ENCODE measurements around the gene CDH18.

Gene CDH18

DNA sequence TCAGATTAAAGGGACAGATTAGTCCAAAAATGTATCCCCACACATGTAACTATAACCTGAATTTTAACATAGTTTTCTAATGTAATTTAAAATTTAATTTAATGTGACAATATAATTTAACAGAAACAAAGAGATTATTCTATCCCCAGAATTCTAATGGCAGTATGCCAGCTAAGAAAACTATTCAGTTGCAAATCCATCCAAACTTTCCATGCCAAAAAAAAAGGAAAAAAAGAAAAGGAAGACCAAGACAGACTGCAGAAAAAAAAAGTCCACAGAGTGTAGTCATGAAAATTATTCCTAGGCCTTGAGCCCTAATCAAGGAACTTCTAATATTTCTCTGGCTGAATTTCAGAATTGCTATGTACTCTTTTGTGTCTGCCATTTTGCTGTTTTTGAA, 217.6 kb downstream of the CDH18 start:
- TF ChIP-seq POLR2AphosphoS5 (IDR thresholded peaks at IDR 0.05; ENCODE audit: low read depth, low read length), result no peak
- TF ChIP-seq, protein P1, sequence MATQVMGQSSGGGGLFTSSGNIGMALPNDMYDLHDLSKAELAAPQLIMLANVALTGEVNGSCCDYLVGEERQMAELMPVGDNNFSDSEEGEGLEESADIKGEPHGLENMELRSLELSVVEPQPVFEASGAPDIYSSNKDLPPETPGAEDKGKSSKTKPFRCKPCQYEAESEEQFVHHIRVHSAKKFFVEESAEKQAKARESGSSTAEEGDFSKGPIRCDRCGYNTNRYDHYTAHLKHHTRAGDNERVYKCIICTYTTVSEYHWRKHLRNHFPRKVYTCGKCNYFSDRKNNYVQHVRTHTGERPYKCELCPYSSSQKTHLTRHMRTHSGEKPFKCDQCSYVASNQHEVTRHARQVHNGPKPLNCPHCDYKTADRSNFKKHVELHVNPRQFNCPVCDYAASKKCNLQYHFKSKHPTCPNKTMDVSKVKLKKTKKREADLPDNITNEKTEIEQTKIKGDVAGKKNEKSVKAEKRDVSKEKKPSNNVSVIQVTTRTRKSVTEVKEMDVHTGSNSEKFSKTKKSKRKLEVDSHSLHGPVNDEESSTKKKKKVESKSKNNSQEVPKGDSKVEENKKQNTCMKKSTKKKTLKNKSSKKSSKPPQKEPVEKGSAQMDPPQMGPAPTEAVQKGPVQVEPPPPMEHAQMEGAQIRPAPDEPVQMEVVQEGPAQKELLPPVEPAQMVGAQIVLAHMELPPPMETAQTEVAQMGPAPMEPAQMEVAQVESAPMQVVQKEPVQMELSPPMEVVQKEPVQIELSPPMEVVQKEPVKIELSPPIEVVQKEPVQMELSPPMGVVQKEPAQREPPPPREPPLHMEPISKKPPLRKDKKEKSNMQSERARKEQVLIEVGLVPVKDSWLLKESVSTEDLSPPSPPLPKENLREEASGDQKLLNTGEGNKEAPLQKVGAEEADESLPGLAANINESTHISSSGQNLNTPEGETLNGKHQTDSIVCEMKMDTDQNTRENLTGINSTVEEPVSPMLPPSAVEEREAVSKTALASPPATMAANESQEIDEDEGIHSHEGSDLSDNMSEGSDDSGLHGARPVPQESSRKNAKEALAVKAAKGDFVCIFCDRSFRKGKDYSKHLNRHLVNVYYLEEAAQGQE (IDR thresholded peaks at IDR 0.05; ENCODE audit: insufficient read depth in 1 of 2, low read depth in 2 of 2, low read length in 2 of 2), result no peak
- TF ChIP-seq FOXP2 (optimal IDR thresholded peaks at IDR 0.05; ENCODE audit: borderline replicate concordance, extremely low read depth, extremely low read length, insufficient read depth), result no peak
- no peak for TF ChIP-seq SIN3A (IDR thresholded peaks at IDR 0.05; ENCODE audit: borderline replicate concordance, insufficient read depth, low read length)
- no peak for TF ChIP-seq TAF1 (IDR thresholded peaks at IDR 0.05; ENCODE audit: borderline replicate concordance, insufficient read depth, low read length)

DNA sequence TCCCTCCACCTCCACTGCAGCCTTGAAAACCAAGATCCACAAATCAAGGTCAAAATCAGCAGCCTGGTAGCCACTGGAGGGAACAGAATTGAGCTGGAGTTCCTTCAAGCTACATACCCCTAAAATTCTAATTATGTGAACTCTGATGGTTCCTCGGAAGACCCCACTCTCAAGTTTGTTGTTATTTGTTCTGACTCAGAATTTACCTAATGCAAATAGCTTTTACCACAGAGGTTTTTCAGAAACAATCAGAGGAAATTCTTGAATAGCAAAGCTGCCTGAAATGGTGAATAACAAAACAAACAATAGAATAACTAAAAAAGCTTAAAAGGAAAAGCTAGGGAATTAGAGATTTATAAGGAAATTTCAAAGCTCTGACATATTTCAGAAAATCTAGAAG, 220.0 kb downstream of the CDH18 start:
- TF ChIP-seq TAF1 (IDR thresholded peaks at IDR 0.05; ENCODE audit: borderline replicate concordance, insufficient read depth, low read length) (no peak), FOXP2 (optimal IDR thresholded peaks at IDR 0.05; ENCODE audit: borderline replicate concordance, extremely low read depth, extremely low read length, insufficient read depth) (no peak), POLR2AphosphoS5 (IDR thresholded peaks at IDR 0.05; ENCODE audit: low read depth, low read length) (no peak)
- TF ChIP-seq, protein P1 (IDR thresholded peaks at IDR 0.05; ENCODE audit: insufficient read depth in 1 of 2, low read depth in 2 of 2, low read length in 2 of 2), result no peak

DNA sequence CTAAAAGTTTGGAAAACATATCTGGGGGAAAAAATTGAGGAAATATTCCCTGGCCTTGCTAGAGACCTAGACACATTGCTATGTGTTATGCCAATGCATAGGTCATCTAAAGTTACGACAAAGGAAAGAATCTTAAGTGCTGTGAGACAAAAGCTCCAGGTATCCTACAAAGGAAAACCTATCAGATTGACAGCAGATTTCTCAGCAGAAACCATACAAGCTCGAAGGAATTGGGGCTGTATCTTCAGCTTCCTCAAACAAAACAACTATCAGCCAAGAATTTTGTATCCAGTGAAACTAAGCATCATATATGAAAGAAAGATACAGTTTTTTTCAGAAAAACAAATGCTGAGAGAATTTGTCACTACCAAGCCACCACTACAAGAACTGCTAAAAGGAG, 234.4 kb downstream of the CDH18 start:
- no peak for TF ChIP-seq SIN3A (IDR thresholded peaks at IDR 0.05; ENCODE audit: borderline replicate concordance, insufficient read depth, low read length)
- TF ChIP-seq FOXP2 (optimal IDR thresholded peaks at IDR 0.05; ENCODE audit: borderline replicate concordance, extremely low read depth, extremely low read length, insufficient read depth), result no peak
- no peak for TF ChIP-seq POLR2AphosphoS5 (IDR thresholded peaks at IDR 0.05; ENCODE audit: low read depth, low read length)
- TF ChIP-seq, protein P1 (IDR thresholded peaks at IDR 0.05; ENCODE audit: insufficient read depth in 1 of 2, low read depth in 2 of 2, low read length in 2 of 2), result no peak
- no peak for TF ChIP-seq TAF1 (IDR thresholded peaks at IDR 0.05; ENCODE audit: borderline replicate concordance, insufficient read depth, low read length)

DNA sequence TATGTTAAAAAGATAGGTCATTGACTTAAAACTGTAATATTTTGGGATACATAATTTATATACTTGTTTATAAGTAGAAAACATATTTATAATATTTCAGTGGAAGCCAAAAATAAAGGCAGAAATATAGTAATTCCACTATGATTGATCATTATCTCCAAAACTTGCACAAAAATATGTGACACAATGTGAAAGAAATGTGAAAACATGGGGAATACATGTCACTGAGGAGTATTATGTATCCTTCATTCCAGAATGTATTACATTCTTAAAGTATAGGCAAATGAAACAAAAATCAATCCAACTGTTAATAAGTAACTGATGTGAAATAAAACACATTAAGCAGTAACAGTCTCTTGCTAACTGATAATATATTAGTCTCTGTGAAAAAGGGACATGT, 236.7 kb downstream of the CDH18 start:
- no peak for TF ChIP-seq TAF1 (IDR thresholded peaks at IDR 0.05; ENCODE audit: borderline replicate concordance, insufficient read depth, low read length)
- TF ChIP-seq FOXP2 (optimal IDR thresholded peaks at IDR 0.05; ENCODE audit: borderline replicate concordance, extremely low read depth, extremely low read length, insufficient read depth), result no peak
- TF ChIP-seq, protein P1 (IDR thresholded peaks at IDR 0.05; ENCODE audit: insufficient read depth in 1 of 2, low read depth in 2 of 2, low read length in 2 of 2), result no peak
- no peak for TF ChIP-seq SIN3A (IDR thresholded peaks at IDR 0.05; ENCODE audit: borderline replicate concordance, insufficient read depth, low read length)
- TF ChIP-seq POLR2AphosphoS5 (IDR thresholded peaks at IDR 0.05; ENCODE audit: low read depth, low read length), result no peak

DNA sequence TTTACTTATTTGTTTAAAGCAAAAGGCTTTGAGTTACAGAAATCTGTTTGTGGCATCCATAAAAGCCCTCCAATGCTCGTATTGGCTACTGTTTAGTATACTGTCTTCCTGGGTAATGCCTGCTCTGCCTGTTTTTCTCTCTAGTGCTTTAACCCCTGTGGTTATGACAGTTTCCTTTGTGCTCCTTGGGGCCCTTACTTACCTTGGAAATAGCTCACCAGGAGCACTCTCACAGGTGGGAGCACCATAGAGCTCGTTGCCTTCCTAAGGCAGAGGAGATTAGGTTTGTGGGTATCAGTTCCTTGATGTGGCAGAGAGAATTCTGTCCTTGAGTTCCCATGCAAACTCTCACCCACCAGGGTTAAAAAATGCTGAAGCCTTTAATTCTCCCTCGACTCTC, 242.8 kb downstream of the CDH18 start:
- TF ChIP-seq TAF1 (IDR thresholded peaks at IDR 0.05; ENCODE audit: borderline replicate concordance, insufficient read depth, low read length) (no peak), POLR2AphosphoS5 (IDR thresholded peaks at IDR 0.05; ENCODE audit: low read depth, low read length) (no peak)
- TF ChIP-seq, protein P1 (IDR thresholded peaks at IDR 0.05; ENCODE audit: insufficient read depth in 1 of 2, low read depth in 2 of 2, low read length in 2 of 2), result no peak
